ENCODE data around the gene MAGEF1. TPM values are rescaled to one million over a fixed set of nuclear protein-coding genes. Genes with fewer than 3 reads are reported as not detected.

The MAGEF1 gene
- total RNA-seq, 2 donors from 2014 or later: 19.4 to 24.5 TPM

DNA sequence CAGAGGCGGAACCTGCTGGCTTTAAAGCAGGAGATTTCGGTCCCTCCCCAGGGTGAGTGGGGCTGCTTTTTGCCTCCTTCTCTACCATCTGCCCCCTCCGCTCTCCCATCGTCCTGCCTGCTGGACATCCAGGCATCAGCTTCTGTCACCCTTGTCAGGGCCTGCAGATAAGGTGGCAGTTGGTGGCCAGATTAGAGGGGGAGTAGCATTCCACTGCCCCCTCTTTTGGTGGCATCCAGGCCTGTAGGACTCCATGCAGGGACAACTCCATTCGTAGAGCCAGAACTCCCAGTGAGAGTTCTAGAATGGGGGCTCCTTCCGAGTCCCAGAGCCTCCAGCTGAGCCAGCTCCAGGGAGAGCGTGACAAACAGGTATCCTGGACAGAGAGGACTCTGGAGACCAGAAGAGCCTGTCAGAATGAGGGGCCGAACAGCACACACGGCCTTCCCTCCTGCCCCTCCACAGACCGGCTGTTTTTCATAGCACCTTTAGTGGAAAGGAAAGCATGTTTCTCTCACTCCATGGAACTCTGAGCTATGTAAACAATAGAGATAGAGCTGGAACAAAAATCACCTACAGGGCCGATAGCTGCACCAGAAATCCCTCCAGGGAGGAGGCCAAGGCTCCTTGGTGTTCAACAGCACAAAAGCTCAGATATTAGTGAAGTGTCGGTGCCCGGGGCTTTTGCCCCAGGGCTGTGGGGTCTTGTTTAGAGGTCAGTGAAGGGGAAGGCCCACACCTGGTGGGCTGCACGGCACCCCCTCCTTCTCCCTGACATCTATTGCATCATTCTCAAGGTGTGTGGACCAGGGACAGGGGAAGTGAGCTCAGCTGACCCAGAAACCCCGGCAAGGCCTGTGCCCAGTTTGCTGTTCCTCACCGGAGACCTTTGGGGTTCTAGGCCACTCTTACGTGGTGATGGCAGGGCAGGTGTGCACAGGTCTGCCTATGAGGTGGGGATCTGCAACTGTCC lies 34.2 kb downstream of the MAGEF1 start:
- intact Hi-C loops (cut with DNase I): no loop called here
- DNase-seq (no peak), ATAC-seq (no peak)

DNA sequence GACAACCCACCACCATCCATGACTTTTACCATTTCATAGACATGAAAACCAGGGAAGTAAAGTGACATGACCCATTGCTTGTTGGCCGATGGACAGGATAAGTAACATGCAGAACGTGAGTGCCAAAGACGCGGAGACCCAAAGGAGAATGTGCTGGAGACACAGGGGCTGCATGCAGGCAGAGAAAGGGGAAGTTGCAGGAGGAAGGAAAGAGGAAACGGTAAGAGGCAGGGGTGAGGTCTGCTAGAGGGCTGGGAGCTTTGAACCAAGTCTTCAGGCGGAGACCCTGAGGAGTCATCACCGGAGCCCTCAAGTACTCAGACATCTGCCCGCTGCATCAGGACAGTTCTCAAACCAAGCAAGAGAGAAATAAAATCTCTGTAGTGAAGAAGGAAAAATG lies 34.9 kb downstream of the MAGEF1 start:
- ATAC-seq: peak; percentile 20
- intact Hi-C loops (cut with DNase I): no loop called here

DNA sequence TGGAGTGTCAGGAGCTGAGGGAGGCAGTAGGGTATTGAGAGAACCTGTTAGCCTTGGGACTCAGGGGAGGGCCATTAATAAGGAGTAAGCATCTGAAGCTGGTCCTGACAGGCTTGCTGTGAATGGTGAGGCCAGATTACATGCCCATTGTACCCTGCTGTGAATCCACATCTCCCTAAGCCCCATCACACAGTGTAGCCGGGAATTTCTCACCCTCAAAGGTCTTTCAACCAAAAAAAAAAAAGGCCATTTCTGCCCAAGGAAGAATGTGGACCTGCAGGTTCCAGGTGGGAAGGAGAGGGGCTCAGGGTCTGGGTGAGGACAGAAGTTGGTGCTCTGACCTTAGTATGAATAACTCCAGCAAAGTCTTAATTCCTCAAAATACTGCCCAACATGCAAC lies 37.2 kb downstream of the MAGEF1 start:
- DNase-seq (no peak), ATAC-seq (no peak)
- intact Hi-C loops (cut with DNase I): no loop called here

More for the DNA sequence above, 34.9 kb downstream of the MAGEF1 start:
- DNase-seq: no peak

DNA sequence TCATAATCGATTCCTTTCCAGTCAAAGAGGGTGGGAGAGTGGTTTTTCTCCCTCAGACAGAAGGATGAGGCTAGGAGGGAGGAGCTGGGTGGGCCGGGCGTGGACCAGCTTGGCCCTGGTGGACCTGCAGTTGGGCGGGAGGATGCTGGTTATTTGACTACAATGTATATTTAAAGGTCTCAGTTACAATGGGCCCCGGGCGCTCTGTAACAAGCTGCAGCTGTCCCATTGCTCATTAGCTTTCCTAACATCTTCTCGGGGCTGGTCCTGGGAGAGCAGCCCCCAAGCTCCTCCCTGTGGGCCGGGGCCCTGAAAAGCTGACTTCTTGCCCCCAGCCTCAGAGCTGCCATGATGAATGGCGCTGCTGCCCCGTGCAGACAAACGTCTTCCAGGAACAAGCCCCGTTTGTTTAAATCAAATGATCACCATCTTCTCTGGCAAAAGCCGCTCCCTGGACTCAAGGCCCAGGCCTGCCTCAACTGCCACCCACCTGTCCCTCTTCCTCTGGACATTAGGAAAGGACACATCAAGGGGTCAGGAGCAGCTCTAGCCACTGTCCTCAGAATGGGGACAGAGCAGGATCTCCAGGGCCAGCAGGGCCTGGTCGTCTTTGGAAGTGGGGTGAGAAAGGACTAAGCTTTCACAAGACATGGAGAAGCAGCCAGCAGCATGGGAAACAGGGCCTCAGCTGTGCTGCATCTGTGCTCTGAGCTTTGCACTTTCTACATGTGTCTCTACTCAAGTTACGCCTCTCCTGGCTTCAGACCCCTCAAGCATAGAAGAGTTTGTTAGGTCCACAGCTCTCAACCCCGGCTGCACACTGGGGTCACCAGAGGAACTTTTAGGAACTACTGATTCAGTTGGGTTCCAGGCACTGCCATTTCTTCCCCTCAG lies 38.6 kb downstream of the MAGEF1 start:
- no peak for DNase-seq
- intact Hi-C loops (cut with DNase I): no loop called here
- no peak for ATAC-seq

DNA sequence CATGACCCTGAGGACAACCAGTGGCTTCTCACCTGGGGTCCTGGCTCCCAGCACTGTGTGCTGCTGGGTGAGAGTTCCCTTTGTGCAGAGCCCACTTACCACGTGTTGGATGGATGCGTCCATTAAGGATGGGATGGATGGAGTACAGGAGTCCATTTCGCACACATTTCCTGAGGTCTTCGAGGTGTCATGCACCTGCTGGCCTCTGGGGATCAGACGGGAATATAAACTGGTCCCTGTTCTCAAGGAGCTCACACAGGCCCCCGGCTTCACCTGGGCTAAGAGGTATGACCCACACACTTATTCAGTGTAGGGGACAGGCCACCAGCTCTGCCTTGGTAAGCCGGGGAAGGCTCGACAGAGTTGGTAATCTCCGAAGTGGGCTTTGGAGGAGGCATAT lies 39.5 kb downstream of the MAGEF1 start:
- intact Hi-C loops (cut with DNase I): no loop called here
- ATAC-seq (no peak), DNase-seq (no peak)

DNA sequence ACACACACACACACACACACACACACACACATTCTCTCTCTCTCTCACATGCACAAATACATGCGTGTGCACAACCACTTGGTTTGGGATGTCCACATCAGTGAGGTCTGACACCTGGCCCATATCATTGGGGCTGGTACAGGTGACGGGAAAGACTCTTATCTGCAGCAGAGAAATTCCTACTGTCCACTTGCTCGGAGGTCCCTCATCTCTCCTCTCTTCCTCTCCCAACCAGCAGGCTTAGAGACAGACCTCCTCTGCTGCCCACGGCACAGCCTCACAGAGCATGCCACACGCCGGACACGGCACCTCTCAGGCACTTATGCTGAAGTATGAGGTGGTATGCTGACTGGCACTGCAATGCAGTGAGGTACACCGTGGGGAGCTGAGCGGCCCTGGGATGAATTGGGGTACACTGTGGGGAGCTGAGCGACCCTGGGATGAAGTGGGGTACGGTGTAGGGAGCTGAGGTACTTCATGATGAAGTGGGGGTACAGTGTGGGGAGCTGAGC lies 41.7 kb downstream of the MAGEF1 start:
- intact Hi-C loops (cut with DNase I): no loop called here
- DNase-seq: no peak
- no peak for ATAC-seq

DNA sequence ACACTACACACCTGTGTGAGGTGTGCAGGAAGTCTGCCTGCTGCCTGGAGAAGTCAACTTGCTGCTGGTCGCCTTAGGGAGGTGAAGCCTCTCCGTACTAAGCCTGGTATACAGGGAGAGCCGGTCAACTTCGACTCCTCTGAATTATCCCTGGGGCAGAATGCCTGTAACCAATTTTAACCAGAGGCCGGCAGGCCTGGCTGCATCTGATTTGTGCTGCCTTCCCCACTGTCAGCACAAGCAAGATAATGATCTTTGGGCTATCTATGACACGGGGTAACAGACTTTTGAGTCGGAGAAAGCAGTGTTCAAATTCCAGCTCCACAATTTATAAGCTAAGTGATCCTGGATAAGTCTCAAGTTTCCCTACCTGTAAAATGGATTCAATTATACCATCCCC lies 42.3 kb downstream of the MAGEF1 start:
- DNase-seq: no peak
- intact Hi-C loops (cut with DNase I): no loop called here
- no peak for ATAC-seq

DNA sequence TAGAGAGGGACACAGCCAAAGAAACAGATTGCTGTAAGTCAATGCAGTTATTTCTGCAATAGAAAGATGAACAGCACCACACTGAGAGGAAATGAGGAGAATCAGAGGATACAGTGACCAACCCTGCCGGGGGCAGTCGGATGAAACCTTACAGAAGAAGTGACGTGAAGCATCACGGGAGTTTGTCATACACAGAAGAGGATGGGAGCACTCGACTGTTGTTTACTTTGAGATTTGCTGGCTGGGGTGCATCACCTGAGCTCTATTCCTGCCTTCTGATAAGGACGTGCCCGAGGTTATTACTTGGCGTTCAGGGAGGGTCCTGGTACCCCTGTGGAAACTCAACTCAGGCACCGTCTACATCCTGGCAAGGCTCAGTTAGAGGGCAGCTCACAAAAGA lies 45.4 kb downstream of the MAGEF1 start:
- ATAC-seq (no peak), DNase-seq (no peak)
- intact Hi-C loops (cut with DNase I): no loop called here

DNA sequence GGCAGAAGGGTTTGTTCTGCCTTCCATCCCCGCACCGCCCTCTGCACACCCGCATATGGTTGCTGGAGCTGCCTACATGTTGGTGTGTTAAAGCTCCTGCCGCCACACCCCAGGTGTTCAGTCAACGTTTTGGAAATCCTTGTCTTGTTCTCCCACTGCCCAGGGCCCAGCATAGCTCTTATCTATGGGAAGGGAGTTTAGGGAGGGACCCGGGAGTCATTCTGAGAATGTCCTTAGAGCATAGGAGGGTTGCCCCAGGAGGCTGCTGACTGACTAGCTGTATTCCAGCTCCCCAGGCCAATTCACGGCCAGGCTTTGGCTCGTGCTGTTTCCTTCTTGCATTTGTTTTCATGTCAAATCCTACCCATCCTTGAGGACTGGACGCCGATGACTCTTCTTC lies 46.8 kb downstream of the MAGEF1 start:
- ATAC-seq: no peak
- DNase-seq: no peak
- intact Hi-C loops (cut with DNase I): no loop called here

DNA sequence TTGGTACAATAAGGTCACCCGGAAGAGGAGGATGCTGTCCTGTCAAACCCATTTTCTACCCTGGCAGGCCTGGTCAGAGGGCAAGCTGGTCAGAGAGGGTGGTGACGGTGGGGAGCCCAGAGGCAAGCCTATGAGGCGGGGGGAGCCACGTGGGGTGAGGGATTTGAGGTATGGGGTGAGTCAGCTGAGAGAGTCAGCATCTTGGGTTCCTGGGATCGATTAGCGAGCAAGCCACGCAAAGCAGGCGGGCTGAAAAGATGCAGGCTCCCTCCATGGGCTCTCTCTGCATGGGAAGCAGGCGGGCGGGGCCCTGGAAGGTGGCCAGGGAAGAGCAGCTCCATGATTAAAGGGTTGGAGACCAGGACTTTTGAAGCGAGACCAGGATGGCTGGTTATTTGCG lies 48.1 kb downstream of the MAGEF1 start:
- ATAC-seq (no peak), DNase-seq (no peak)
- intact Hi-C loops (cut with DNase I): no loop called here

DNA sequence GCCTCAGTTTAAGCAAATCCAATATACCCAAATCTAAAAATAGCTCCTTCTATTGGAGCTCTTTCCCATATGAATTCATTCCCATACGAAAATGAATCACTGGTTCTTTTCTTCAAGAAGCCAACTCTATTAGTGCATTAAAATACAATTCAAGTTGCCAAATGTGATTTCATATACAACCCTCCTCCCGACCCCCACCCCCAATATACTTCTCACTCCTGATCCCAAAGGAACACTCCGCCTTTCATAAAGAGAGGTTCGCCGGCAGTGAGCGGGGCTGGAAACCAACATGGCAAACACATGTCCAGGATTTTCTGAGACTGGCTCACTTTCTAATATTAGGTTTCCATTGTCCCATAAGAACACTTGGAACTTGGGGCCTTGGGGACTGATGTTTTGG lies 48.5 kb downstream of the MAGEF1 start:
- intact Hi-C loops (cut with DNase I): no loop called here

DNA sequence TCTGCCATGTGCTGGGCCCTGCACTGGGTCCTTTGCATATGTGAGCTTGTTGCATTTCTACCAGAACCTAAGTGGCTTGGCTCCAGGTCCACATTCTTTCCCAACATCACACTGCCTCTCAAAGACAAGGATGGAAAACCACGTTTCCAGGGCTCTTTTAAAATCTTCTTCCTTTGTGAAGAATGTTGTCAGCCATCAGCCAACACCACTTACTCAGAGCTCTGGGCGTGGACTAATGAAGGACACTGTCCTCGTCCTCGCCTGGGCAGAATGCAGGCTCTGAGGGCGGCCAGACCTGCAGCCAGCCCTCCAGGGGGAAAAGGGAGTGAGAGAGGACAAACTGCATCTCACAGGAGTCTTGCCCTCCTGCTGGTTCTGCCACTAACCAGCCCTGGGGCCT lies 49.7 kb downstream of the MAGEF1 start:
- ATAC-seq (peak; percentile 46 to 50), DNase-seq (no peak)
- intact Hi-C loops (cut with DNase I): no loop called here

More for the DNA sequence above, 48.5 kb downstream of the MAGEF1 start:
- no peak for DNase-seq
- no peak for ATAC-seq

DNA sequence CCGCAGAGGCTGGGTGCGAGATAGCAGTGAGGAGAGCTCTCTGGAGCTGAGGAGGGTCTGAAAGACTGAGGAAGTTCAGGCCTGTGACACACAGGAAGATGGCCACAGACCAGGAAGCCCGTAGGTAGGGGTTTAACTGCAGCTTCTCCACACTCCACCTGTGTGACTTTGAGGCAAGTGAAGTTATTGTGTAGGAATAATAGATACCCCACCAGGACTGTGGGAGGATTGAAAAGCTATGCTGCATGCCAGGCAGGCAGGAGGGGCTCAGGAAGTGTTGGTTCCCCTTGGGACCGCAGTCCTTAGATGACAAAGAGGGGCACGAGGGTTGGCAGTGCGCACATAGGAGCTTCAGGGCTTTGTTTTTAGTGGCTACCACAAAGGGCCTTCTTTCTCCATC lies 50.9 kb downstream of the MAGEF1 start:
- intact Hi-C loops (cut with DNase I): no loop called here
- ATAC-seq (no peak), DNase-seq (no peak)

Other genes starting within 250 kb of the MAGEF1 start
- 1 to 10 TPM; 1.6 to 1.7 TPM for gene EPHB3, start 150.3 kb downstream of the MAGEF1 start, total RNA-seq
- gene VPS8, start 100.1 kb upstream of the MAGEF1 start, total RNA-seq: 10 to 100 TPM; 26.2 to 29.1 TPM